GM12892 (cell line): ENCODE measurements around the gene PIK3R5.

Experiments
- POLR2A ChIP-seq: IDR thresholded peaks from 2 replicates; pipeline ENCODE4 v1.6.1; 2011; ENCODE audit warnings: low read depth, low read length, control low read depth
- POLR2AphosphoS5 ChIP-seq: IDR thresholded peaks from 2 replicates; pipeline ENCODE4 v1.6.1; 2011; ENCODE audit warnings: low read depth, low read length, control low read depth
- TAF1 ChIP-seq: IDR thresholded peaks from 2 replicates; pipeline ENCODE4 v1.6.1; 2011; ENCODE audit warnings: low read depth, mild to moderate bottlenecking, control low read depth, low read length, borderline replicate concordance

GRCh38 chr17:8835106-8835505 lies 130.4 kb downstream of the PIK3R5 start:
- no peak for TF ChIP-seq POLR2A
- no peak for TF ChIP-seq POLR2AphosphoS5
- TF ChIP-seq TAF1, result no peak
